Smooth muscle cell of the brain vasculature (primary cell): ENCODE measurements around the gene C19orf73.
"Not testable (repeated sequence)": the region's sequence is repeated elsewhere in the genome, so short reads cannot be mapped to it uniquely, and the experiment has no call there.

ENCODE experiments used
- DNase-seq: peaks from one replicate; pipeline ENCODE4 v3.0.0-alpha.2; 2012; ENCODE audit warnings: low read depth, low spot score

C19orf73 gene

DNA sequence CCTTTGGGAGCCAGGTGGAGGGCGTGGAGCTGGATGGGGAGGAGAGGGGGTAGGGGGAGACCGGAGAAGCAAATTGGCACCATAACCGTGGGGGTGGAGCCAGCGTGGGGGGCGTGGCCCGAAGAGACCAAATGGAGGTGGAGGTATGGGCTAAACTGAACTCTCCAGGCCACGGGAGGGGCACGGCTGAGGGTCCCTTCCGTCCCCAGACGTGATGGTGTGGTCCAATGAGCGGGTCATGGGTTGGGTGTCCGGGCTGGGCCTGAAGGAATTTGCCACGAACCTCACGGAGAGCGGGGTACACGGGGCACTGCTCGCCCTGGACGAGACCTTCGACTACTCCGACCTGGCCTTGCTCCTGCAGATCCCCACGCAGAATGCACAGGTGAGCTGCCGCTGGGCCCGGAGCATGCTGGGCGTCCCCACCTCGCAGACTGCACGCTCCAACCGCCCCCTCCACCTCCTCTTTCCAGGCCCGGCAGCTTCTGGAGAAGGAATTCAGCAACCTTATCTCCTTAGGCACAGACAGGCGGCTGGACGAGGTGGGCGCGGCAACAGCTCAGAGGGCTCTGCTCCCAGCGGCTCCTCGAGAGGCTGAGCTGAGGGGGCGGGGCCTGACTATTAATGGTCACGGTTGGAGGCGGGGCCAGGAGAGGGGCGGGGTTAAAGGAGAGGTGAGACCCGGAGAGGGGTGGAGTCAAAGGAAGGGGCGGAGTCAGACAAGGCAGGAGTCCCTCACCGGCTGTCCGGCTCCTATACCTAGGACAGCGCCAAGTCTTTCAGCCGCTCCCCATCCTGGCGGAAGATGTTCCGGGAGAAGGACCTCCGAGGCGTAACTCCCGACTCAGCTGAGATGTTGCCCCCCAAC lies 30.1 kb upstream of the C19orf73 start:
- DNase-seq = peak; percentile 81

DNA sequence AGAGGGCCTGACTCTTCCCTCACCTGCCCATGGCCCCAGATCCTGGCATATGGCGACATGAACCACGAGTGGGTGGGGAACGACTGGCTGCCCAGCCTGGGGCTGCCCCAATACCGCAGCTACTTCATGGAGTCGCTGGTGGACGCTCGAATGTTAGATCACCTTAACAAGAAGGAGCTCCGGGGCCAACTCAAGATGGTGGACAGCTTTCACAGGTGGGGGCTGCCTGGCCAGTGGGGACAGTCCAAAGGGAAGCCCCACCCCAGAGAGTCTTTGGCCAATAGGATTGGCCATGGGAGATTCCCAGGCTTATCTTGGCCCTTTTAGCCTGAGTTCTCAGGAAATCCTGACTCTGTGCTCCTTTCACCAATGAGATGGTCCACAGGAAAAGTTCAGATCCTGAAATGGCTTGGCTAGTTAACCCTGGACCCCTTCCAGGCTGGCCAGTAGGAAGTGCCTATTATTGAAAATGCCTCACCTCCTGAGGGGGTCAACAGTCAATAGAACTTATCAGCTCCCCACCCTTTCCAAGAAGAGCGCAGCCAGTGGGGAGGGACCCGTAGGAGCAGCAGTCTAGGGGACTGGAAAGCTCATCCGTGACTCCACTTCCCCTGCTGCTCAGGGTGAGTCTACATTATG lies 29.2 kb upstream of the C19orf73 start:
- no peak for DNase-seq

DNA sequence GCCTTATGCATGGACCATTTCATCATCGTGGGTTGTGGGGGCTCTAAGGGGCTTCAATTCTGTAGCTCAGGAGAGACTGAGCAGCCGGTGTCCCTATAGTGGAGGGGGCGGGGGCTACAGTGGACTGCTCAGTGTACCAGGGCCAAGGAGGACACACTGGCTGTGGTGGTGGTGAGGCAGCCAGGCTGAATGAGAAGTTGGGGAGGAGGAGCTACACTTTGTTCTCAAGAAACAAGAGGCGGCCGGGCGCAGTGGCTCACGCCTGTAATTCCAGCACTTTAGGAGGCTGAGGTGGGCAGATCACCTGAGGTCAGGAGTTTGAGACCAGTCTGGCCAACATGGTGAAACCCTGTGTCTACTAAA lies 27.4 kb upstream of the C19orf73 start:
- not testable (repeated sequence) for DNase-seq

DNA sequence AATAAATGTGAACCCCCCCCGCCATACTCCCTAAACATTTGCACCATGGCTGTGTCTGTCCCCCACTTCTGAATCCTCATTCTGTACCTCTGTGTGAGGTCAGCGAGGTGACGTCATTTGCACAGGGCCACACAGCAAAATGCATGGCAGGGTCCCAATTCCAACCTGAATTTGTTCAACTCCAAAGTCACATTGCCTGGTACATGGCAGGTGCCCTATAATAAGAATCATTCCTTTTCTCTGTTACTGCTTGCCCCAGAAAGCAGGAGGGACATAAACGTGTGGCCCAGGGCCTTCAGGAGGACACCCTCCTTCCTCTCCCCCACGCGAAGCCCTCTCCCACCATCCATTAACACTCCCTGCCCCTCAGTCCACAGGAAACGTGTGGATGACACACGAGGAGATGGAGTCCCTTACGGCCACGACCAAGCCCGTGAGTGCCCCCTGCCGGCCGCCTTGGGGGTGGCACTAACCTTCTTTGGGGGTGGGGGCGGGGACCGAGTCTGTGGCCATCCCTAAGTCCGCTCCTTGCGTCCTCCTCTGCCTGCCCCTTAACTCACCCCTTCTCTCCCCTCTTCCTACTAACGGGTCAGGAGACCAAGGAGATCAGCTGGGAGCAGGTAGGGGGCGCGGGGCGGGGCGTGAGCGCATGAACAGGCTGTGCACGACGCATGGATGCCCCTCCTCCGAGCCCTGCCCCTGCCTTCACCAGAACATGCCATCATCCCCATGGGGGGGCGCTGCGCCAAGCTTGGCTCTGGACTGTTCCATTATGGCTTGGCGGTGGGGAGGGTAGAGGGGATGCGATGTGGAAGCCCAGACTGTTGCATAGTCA lies 26.8 kb upstream of the C19orf73 start:
- DNase-seq = peak; percentile 32

DNA sequence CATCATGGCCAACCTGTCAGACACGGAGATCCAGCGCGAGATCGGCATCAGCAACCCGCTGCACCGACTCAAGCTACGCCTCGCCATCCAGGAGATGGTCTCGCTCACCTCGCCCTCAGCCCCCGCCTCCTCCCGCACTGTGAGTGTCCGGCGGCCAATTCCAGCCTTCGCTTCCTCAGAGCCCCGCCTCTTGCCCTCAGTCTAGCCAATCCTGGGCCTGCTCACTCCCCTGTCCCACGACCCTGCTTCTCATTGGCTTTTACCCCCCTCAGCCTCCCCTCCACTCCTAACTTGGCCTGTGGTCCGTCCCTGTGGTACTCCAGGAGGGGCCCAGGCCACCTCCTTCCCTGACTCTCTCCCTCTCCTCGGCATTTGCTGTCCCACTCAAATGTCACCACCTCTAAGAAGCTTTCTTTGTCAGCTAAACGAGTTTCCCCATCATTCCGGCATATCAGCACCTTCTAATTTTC lies 24.0 kb upstream of the C19orf73 start:
- DNase-seq = peak; percentile 77

DNA sequence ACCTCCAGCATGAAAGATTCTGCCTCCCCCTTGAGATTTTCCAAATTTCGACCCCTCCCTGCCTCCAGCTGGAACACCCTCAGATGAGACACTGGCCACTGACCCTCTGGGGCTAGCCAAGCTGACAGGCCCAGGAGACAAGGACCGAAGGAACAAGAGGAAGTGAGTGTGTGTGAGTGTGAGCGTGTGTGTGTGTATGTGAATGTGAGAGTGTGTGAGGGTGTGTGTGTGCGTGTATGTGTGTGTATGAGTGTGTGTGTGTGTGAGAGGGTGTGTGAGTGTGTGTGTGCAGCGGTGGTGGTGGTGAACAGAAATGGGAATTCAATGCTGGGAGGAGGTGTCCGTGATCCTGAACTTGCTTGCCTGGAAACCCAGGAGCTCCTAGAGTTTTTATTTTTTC lies 22.4 kb upstream of the C19orf73 start:
- no peak for DNase-seq

DNA sequence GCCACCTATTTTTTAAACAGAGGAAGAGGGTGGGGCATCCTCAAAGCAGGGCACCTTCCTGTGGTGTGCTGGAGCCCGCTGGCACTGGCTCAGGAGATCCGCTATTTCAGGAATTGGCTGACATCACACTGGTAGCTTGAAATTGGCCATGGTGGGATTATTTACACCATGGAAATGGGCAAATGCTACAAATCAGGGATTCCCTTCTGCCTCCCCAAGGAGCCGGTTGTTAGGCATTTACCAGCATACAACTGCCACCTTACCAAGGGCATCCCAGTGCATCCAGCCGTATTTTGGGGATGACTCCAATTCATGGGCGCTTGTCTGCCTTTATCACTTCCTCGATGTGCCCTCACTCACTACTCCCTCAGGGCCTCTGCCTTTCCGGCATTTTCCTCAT lies 22.0 kb upstream of the C19orf73 start:
- no peak for DNase-seq

DNA sequence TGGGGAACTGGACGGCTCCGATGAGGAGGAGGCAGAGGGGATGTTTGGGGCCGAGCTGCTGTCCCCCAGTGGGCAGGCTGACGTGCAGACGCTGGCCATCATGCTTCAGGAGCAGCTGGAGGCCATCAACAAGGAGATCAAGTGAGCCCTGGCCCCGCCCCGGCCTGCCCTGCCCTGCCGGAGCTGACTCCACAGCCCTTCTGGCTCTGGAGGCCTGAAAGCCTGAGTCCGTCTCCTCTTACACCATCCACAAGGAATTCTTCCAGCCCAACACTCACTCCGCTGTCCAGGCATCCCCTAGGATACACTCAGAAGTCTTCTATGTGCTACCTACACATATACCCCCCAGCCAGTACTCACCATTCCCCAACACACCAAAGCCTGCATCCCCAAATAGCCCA lies 17.8 kb upstream of the C19orf73 start:
- DNase-seq = no peak

DNA sequence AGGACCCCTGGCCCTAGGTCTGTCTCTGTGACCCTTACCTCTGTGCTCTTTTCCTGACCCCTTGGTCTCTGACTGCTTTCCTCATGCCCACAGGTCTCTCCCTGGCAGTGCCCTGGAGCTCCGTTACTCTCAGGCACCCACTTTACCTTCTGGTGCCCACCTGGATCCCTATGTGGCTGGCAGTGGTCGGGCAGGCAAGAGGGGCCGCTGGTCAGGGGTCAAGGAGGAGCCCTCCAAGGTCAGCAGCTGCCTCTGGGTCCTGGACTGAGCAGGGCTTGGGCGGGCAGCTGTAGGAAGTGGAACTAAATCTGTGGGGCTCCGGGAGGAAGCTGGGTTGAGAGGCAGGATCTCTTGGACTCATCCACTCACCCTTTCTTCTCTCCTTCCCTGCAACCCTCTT lies 16.7 kb upstream of the C19orf73 start:
- DNase-seq = no peak

DNA sequence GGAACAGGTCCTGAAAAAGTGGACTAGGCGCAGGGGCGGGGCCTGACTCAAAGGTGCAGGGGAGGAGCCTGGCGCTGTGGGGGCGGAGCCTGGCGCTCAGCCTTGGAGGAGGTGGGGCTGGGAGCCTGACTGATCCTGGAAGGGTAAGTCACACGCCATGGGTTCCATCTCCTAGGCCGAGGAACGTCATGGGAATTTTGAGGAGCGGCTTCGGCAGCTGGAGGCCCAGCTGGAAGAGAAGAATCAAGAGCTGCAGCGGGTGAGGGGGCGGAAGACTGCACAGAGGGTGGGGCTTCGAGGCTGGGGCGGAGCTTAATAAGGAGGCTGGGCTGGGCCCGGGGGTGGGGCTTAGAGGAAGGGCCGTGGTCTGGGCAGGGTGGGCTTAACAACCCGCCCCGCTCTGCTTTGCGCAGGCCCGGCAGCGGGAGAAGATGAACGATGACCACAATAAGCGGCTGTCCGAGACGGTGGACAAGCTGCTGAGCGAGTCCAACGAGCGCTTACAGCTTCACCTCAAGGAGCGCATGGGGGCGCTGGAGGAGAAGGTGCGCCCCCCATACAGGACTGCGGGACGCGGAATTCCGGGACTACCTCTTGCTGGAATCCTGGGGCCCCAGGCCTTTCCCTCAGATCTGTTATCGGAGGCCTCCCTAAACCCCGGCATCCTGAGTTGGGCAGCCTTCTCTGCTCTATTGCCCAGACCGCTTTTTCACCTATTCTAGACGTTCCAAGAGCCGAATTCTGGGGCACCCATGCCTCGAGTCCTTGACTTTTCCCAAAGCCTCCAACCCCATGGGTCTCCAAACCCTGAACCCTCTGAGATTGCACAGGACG lies 14.9 kb upstream of the C19orf73 start:
- DNase-seq = no peak

DNA sequence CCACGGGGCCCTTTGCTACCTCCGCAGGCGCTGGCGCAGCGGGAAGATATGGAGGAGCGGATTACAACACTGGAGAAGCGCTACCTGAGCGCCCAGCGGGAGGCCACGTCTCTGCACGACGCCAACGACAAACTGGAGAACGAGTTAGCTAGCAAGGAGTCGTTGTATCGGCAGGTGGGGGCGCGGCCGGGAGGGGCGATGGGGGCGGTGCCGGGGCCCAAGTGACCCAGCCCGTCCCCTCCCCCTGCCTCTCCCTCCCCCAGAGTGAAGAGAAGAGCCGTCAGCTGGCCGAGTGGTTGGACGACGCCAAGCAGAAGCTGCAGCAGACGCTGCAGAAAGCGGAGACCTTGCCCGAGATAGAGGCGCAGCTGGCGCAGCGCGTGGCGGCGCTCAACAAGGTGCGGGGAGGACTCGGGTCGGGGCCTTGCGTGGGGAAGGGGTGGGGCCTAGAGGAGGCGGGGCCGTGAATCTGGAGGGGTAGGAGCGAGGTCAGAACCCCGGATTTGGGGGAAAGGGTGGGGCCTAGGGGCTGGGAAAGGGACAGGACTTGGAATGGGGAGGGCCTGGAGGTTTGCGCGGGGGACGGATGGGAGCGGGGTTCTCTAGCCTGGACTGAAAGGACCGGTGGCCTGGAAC lies 14.1 kb upstream of the C19orf73 start:
- DNase-seq = no peak

DNA sequence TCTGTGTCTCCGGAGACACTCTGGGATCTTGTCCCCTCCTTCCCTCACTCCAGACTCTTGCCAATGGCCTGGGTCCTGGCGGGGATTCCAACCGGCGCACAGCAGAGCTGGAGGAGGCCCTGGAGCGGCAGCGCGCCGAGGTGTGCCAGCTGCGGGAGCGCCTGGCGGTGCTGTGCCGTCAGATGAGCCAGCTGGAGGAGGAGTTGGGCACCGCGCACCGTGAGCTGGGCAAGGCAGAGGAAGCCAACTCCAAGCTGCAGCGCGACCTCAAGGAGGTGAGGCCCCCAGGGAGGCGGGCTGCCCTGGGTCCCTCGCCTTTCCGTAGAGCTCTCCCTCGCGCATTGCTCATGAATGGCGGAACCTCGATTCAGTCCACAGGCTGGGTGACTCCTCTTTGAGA lies 11.4 kb upstream of the C19orf73 start:
- DNase-seq = no peak

DNA sequence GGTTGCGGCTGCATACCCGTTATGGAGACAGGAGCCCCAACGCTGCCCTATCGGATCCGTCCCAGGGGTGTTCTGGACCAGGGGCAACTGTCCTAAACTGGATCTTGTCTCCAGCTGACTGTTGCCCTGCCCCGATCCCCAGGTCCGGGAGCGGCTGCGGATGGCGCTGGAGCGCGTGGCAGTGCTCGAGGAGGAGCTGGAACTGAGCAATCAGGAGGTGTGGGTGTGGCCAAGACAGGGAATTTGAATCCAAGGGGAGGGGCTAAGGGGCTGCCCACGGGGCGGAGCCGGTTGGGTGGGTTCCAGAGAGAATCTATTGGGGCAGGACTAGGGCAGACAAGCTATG lies 10.3 kb upstream of the C19orf73 start:
- no peak for DNase-seq

DNA sequence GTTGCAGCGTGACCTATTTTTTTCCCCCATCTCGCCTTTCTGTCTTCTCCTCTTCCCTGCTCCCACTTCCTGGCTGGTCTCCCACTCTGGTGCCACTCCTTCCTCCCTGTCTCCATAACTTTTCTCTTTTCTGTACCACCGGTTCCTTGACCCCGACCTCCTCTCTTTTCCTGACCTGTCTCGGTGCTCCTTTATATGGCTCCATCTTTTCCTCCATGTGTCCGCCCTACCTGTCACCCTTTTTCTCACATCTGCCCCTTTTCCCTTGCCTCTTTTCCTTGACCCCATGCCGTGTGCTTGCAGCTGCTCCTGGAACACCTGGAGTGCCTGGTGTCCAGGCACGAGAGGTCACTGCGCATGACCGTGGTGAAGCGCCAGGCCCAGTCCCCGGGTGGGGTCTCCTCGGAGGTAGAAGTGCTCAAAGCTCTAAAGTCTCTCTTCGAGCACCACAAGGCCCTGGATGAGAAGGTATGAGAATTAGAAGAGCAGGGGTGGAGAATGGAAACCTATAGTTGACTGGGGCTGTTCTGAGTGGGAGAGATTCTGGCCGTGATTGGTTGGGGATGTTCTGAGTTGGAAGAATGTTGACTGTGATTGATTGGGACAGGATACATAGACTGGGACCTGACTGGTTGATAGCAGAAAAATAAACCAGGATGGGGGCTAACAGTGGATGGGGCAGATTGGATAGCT lies 9.7 kb upstream of the C19orf73 start:
- DNase-seq = no peak

DNA sequence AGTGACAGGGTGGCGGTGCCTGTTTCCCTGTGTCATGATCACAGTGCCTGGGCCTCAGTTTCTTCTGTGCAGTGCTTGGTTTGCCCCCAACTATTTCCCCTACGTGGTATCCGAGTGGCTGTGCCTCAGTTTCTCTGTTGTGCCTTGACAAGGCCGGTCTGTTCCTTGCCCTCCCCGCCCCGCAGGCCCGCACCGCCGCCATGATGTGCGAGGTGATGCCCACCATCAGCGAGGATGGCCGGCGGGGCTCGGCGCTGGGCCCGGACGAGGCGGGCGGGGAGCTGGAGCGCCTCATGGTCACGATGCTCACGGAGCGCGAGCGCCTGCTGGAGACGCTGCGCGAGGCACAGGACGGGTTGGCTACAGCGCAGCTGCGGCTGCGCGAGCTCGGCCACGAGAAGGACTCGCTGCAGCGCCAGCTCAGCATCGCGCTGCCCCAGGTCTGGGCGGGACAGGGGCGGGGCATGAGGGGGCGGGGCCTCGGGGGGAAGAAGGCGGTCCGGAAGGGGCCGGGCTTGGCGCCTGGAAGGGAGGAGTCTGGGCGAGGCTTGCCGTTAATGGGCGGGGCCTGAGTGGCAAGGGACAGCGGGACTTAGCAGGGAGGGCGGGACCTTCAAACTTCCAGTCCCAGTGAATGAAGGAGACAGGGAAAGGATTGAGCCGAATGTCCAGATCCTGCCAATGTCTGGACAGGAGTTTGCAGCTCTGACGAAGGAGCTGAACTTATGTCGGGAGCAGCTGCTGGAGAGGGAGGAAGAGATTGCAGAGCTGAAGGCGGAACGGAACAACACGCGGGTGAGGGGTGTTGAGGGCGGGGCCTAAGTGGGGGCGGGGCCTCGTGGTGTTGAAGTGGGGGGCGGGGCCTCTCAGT lies 9.0 kb upstream of the C19orf73 start:
- peak; percentile 94 for DNase-seq

DNA sequence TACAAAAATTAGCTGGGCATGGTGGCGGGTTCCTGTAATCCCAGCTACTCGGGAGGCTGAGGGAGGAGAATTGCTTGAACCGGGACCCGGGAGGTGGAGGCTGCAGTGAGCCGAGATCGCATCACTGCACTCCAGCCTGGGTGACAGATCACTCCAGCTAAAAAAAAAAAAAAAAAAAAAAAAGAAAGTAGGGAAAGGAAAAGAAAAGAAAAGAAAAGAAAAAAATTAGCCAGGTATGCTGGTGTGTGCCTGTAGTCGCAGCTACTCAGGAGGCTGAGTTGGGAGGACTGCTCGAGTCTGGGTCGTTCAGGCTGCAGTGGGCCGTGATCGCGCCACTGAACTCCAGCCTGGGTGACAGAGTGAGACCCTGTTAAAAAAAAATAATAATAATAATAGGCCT lies 8.3 kb upstream of the C19orf73 start:
- DNase-seq = not testable (repeated sequence)

DNA sequence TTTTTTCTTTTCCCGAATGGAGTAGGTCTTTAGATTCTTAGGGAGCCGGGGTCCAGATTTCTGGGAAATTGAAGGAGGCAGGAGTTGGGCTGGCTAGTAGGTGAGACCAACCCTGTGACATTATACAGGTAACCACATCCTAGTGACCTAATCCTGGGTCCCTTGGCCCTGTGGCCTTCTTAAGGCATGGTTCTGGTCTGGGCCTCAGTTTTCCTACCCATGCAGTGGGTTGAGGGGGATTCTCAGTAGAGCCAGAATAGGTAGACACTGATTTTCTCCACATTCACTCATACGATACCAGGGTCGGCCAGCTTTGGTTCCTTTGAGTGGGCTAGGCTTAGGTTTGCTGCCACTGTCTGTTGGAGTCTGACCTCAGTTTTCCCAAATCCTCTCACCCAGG lies 7.6 kb upstream of the C19orf73 start:
- DNase-seq = no peak

DNA sequence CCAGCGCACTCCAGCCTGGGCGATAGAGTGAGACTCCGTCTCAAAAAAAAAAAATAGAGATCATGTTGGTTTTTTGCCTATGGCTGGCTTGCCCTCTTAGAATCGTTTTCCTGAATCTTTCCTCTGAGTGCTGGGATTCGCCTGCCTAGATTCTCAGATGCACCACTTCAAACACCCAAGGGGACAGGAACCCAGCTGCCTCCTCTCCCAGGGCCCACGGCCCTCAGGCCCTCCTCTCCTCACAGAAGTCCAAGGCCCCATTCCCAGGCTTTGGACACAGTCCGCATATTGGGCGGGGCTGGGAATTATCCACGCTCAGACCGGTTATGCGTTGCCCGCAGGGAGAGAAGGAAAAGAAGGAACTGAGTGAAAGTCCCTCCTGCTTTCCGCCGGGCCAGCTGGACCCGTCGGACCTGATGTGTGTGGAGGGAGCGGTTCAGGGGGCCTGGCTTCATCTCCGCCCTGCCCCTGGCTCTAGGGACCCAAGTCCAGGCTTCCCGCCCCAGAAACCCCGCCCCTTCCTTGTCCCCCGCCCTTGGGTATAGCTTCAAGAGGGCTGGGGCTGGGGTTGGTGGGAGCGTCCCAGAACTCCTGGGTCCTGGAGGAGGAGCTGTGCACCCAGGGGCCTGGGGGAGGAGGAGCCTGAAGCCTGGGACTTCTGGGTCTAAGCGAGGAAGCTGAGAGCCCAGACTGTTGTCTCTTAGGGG lies 6.2 kb upstream of the C19orf73 start:
- no peak for DNase-seq

DNA sequence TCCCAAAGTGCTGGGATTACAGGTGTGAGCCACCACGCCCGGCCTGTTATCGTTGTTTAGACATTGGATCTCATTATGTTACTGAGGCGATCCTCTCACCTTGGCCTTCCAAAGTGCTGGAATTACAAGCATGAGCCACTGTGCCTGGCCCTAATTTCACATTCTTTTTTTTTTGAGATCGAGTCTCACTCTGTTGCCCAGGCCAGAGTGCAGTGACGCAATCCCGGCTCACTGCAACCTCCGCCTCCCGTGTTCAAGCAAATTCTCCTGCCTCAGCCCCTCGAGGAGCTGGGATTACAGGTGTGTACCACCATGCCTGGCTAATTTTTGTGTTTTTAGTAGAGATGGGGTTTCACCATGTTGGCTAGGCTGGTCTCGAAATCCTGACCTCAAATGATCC lies 4.3 kb upstream of the C19orf73 start:
- not testable (repeated sequence) for DNase-seq
